Pancreas (tissue), 10 donors: ENCODE data around the gene C3orf22. TPM values are rescaled to one million over a fixed set of nuclear protein-coding genes. Genes with fewer than 3 reads are reported as not detected.

ENCODE experiments used
- ATAC-seq, 4 donors: fragments of 200-7000 bp; cut with Tn5 transposase; one replicate each; pipeline versions ENCODE4 v1.8.0 to v1.9.1; 2020; ENCODE audit warnings: mild to moderate bottlenecking in 4 of 4, moderate library complexity in 4 of 4
- DNase-seq, 6 donors: peaks; one replicate each; pipeline ENCODE4 v3.0.0-alpha.2; 2020
- FAIRE-seq: peaks from 2 replicates; lab custom pipeline; 2012; peaks lifted over from hg19 to GRCh38; lab: Jason Lieb, UNC
- H3K27ac ChIP-seq, 4 donors: fragments of 200-600 bp; sonication (generic); 1 replicate in 3 of 4; 2 replicates in 1 of 4; pipeline versions ENCODE4 v1.5.0 to v1.8.0; 2020
- H3K27me3 ChIP-seq, 4 donors: fragments of 200-600 bp; one replicate each; pipeline ENCODE4 v1.8.0; 2021
- H3K36me3 ChIP-seq, 3 donors: fragments of 200-600 bp; sonication (generic) in 1 of 3; one replicate each; pipeline versions ENCODE4 v1.5.0 to v1.8.0; 2020 to 2021
- H3K4me1 ChIP-seq, 3 donors: fragments of 200-600 bp; one replicate each; pipeline ENCODE4 v1.8.0; 2021
- H3K4me3 ChIP-seq, 4 donors: fragments of 200-600 bp; sonication (generic) in 2 of 4; one replicate each; pipeline versions ENCODE4 v1.5.0 to v1.8.0; 2020 to 2021
- H3K9me3 ChIP-seq, 4 donors: fragments of 200-600 bp; one replicate each; pipeline ENCODE4 v1.8.0; 2021
- CTCF ChIP-seq, 4 donors: fragments of 200-600 bp; sonication (generic) in 3 of 4; IDR thresholded peaks; one replicate each; pipeline versions ENCODE4 v1.5.0 to v1.8.0; 2021; ENCODE audit warnings: antibody characterized with exemption in 4 of 4
- WGBS, 2 donors: extraction: QIAGEN DNeasy Blood & Tissue Kit; methylation state at CpG; one replicate each; pipeline ENCODE4 v1.1.7; 2013; 5-methylcytosine and 5-hydroxymethylcytosine counted together
- intact Hi-C, 3 donors: fragments of 100-400 bp; cut with DNase I; formaldehyde crosslinking; loops; one replicate each; pipeline versions ENCODE4 v1.11.1 to v1.14.2; 2022
- polyA plus RNA-seq, 2 donors: library from polyadenylated mRNA; stranded (reverse); fragments of 200-250 nt; gene quantifications; one replicate each; pipeline ENCODE4 v1.2.3, GENCODE V29; 2013
- total RNA-seq, 6 donors: library from RNA; stranded (reverse); fragmentation: NEBNext Ultra II Directional in 4 of 6; extraction: Animal tissue kit (Norgen Biotek cat#: 25700) in 4 of 6; gene quantifications; one replicate each; pipeline versions ENCODE4 v1.2.1 to v1.2.4, GENCODE V29; 2021 to 2023
- donor health status: healthy with polysubstance abuse.
- donor health status: DM: no; HTN: no; CAD: no; lungs with moderate emphysema.
- donor health status: DM: no; HTN: no; CAD: no.
- donor health status: control.
- donor health status: control.
- donor health status: Bipolar disorder and iron deficiency.
- donor health status: DM: yes; HTN: yes; CAD: no.
- donor health status: DM: no; HTN: no; CAD: no.
- donor health status: DM: no; HTN: no; CAD: no.
- donor health status: DM: yes; HTN: yes; CAD: no.

C3orf22 gene
- total and polyA plus RNA-seq, 8 donors = 0.09 TPM; not detected in 7

- Histone ChIP-seq H3K36me3 (no peaks in the 10 kb centered on the region), H3K27me3 (no peaks in the 10 kb centered on the region), H3K4me1 (no peaks in the 10 kb centered on the region), H3K27ac (no peak overlapping the region), H3K4me3 (no peak overlapping the region), H3K9me3 (no peaks in the 10 kb centered on the region)
- intact Hi-C loops = no loop called here
- DNase-seq = peak in 1 of 6 donors; percentile 29
- no peak for FAIRE-seq
- 75 to 83% methylated on average over 9 of the region's 9 CpGs for WGBS, 2 donors
- no peak for ATAC-seq
- TF ChIP-seq CTCF (IDR thresholded peaks at IDR 0.05) = no peak
Measured at GRCh38 chr3:126507886-126508285, 50.8 kb downstream of the C3orf22 start.

GRCh38 chr3:126503701-126504100 is 55.0 kb downstream of the C3orf22 start:
- no peaks in the 10 kb centered on the region for H3K4me1 ChIP-seq
- 75 to 82% methylated on average over 10 of the region's 10 CpGs for WGBS, 2 donors
- FAIRE-seq = no peak
- no peak overlapping the region for H3K4me3 ChIP-seq
- ATAC-seq = no peak
- intact Hi-C loops = no loop called here
- no peaks in the 10 kb centered on the region for H3K36me3 ChIP-seq
- DNase-seq = peak in 1 of 6 donors; percentile 36
- no peaks in the 10 kb centered on the region for H3K27me3 ChIP-seq
- TF ChIP-seq CTCF (IDR thresholded peaks at IDR 0.05) = no peak
- H3K9me3 ChIP-seq = no peaks in the 10 kb centered on the region
- no peak overlapping the region for H3K27ac ChIP-seq

- Histone ChIP-seq H3K36me3 (no peaks in the 10 kb centered on the region), H3K9me3 (no peaks in the 10 kb centered on the region), H3K27me3 (no peaks in the 10 kb centered on the region), H3K4me3 (no peak overlapping the region), H3K4me1 (no peaks in the 10 kb centered on the region), H3K27ac (no peak overlapping the region)
- intact Hi-C loops = no loop called here
- FAIRE-seq (no peak), DNase-seq (no peak), ATAC-seq (no peak)
- 64 to 83% methylated on average over 1 of the region's 1 CpG for WGBS, 2 donors
- TF ChIP-seq CTCF (IDR thresholded peaks at IDR 0.05) = no peak
Measured at GRCh38 chr3:126502656-126503055, 56.1 kb downstream of the C3orf22 start.

GRCh38 chr3:126501736-126502135 is 57.0 kb downstream of the C3orf22 start:
- no peaks in the 10 kb centered on the region for H3K36me3 ChIP-seq
- 68 to 69% methylated on average over 7 of the region's 7 CpGs for WGBS, 2 donors
- intact Hi-C loops = no loop called here
- H3K4me3 ChIP-seq = no peak overlapping the region
- no peaks in the 10 kb centered on the region for H3K4me1 ChIP-seq
- no peak for ATAC-seq
- H3K27me3 ChIP-seq = no peaks in the 10 kb centered on the region
- DNase-seq = no peak
- TF ChIP-seq CTCF (IDR thresholded peaks at IDR 0.05) = no peak
- no peak overlapping the region for H3K27ac ChIP-seq
- no peaks in the 10 kb centered on the region for H3K9me3 ChIP-seq
- FAIRE-seq = no peak

GRCh38 chr3:126501054-126501453 is 57.7 kb downstream of the C3orf22 start:
- no peak for TF ChIP-seq CTCF (IDR thresholded peaks at IDR 0.05)
- WGBS, 2 donors = 63 to 71% methylated on average over 5 of the region's 5 CpGs
- no peaks in the 10 kb centered on the region for H3K36me3 ChIP-seq
- no peak overlapping the region for H3K27ac ChIP-seq
- no peak for ATAC-seq
- H3K9me3 ChIP-seq = no peaks in the 10 kb centered on the region
- H3K4me3 ChIP-seq = no peak overlapping the region
- H3K27me3 ChIP-seq = no peaks in the 10 kb centered on the region
- no peaks in the 10 kb centered on the region for H3K4me1 ChIP-seq
- no peak for FAIRE-seq
- DNase-seq = no peak
- intact Hi-C loops = no loop called here
